Measurements from ENCODE around the gene PNRC1. TPM values are rescaled to one million over a fixed set of nuclear protein-coding genes. Genes with fewer than 3 reads are reported as not detected.
A peak's percentile ranks its signal among the peaks of the same experiment; 100 is the strongest.
"Not testable (repeated sequence)": the region's sequence is repeated elsewhere in the genome, so short reads cannot be mapped to it uniquely, and the experiment has no call there.

PNRC1 gene
- total RNA-seq: 100 to 1,000 TPM in 3 of 4 donors, 10 to 100 TPM in 1; 97.3 to 176 (median 102) TPM

- H3K36me3 ChIP-seq: peaks cover 0 to 19% (median under 1%) of the 10 kb centered on the region in 3 donors
- H3K9me3 ChIP-seq: no peaks in the 10 kb centered on the region
- peaks cover 0 to 8% (median 0%) of the 10 kb centered on the region in 4 donors for H3K4me1 ChIP-seq
- TF ChIP-seq POLR2A (IDR thresholded peaks at IDR 0.05): peak; percentile 99 to 100
- TF ChIP-seq, protein P1, sequence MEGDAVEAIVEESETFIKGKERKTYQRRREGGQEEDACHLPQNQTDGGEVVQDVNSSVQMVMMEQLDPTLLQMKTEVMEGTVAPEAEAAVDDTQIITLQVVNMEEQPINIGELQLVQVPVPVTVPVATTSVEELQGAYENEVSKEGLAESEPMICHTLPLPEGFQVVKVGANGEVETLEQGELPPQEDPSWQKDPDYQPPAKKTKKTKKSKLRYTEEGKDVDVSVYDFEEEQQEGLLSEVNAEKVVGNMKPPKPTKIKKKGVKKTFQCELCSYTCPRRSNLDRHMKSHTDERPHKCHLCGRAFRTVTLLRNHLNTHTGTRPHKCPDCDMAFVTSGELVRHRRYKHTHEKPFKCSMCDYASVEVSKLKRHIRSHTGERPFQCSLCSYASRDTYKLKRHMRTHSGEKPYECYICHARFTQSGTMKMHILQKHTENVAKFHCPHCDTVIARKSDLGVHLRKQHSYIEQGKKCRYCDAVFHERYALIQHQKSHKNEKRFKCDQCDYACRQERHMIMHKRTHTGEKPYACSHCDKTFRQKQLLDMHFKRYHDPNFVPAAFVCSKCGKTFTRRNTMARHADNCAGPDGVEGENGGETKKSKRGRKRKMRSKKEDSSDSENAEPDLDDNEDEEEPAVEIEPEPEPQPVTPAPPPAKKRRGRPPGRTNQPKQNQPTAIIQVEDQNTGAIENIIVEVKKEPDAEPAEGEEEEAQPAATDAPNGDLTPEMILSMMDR (IDR thresholded peaks at IDR 0.05): peak in 1 of 6 experiments; percentile 9
- H3K4me3 ChIP-seq: peak within 1 kb of the TSS; percentile 87 to 100 (median 96)
- peak; percentile 100 for DNase-seq
- H3K27me3 ChIP-seq: no peaks in the 10 kb centered on the region
- H3K27ac ChIP-seq: peak within 1 kb of the TSS; percentile 99 to 100 (median 100)
These were observed at the start of gene PNRC1 for GRCh38 chr6:89080281-89081128. TSS of gene PNRC1 (plus strand) at chr6:89080751. CDS start at chr6:89080895, 144 bp downstream.

DNA sequence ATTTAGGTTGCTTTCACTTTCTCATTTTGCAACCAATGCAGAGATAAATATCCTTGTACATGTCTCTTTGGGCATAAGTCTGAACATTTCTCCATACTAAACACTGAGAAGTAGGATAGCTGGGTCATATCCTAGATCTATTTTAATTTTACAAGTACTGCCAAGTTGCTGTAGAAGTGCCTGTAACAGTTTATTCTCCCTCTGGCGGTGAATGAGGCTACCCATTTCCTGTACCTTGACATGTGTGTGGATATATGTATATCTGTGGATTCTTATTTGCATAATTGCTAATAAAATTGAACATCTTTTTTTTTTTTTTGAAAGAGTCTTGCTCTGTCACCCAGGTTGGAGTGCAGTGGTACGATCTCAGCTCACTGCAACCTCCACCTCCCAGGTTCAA, 48.0 kb upstream of the PNRC1 start:
- Histone ChIP-seq H3K4me1 (peaks cover 0 to 29% (median 9%) of the 10 kb centered on the region in 4 donors), H3K27ac (no peak overlapping the region)

DNA sequence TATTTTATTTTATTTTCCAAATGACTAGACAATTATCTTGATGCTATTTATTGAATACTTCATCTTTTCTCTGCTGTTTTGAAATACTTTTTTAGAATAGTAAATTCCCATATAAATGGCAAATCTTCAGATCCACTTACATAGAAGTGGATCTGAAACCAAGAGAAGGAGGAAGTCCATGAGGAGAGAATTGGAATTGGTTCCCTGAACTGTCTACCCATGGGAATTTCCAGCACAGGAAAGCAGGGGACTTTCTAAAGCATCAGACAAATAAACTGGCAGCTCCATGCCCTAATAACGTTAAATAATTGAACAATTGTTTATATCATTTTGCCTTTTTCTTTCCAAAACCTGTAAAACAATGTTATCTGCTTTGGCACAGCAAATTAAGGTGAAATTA, 47.1 kb upstream of the PNRC1 start:
- no peak for DNase-seq
- H3K36me3 ChIP-seq: no peaks in the 10 kb centered on the region
- peaks cover 0 to 29% (median 9%) of the 10 kb centered on the region in 4 donors for H3K4me1 ChIP-seq
- H3K9me3 ChIP-seq: peaks cover 0 to 7% (median 0%) of the 10 kb centered on the region in 4 donors
- H3K27ac ChIP-seq: no peak overlapping the region
- TF ChIP-seq, protein P1 (IDR thresholded peaks at IDR 0.05): no peak
- no peak for TF ChIP-seq POLR2A (IDR thresholded peaks at IDR 0.05)
- no peak overlapping the region for H3K4me3 ChIP-seq
- H3K27me3 ChIP-seq: no peaks in the 10 kb centered on the region

More for the DNA sequence above, 48.0 kb upstream of the PNRC1 start:
- Histone ChIP-seq H3K27me3 (no peaks in the 10 kb centered on the region), H3K36me3 (no peaks in the 10 kb centered on the region), H3K4me3 (no peak overlapping the region), H3K9me3 (peaks cover 0 to 6% (median 0%) of the 10 kb centered on the region in 4 donors)
- no peak for DNase-seq
- TF ChIP-seq, protein P1 (IDR thresholded peaks at IDR 0.05): peak in 1 of 6 experiments; percentile 15
- no peak for TF ChIP-seq POLR2A (IDR thresholded peaks at IDR 0.05)

- H3K4me3 ChIP-seq, H3K36me3 ChIP-seq, DNase-seq, H3K9me3 ChIP-seq, H3K27me3 ChIP-seq: not testable (repeated sequence)
- Histone ChIP-seq H3K27ac (peak overlapping the region in 3 of 4 donors; percentile 26 to 97 (median 79)), H3K4me1 (peaks cover 0 to 29% (median 9%) of the 10 kb centered on the region in 4 donors)
These were observed 46.4 kb upstream of the PNRC1 start for GRCh38 chr6:89034116-89034515.

DNA sequence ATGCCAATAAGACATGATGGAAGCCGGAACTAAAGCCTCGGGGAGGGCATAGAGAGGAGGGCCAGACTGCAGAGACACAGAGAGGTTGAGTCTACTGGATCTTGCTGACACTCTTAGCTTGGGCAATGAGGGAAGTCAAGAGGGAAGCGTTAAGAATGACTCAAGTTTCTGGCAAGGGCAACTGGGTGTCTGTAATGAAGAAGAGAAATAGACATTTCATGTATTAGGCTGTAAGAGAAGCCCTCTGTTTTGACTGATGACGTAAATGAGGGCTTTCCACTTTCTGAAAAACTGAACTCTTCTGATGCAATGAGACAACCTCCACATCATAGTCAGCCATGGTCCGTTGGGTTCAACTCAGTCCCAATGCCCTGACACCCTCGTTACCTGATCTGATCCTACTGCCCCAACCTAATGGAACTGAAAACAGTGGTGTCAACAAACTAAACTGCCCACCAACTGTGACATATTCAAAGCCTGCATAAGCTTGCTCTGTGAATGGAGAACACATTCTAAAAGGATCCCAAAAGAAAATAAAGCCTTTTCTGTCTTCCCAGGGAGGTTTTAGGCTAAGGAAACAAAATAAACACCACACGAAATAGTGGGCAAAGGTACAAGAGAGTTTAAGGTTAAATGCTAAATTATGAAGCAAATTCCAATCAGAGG, 45.8 kb upstream of the PNRC1 start:
- no peaks in the 10 kb centered on the region for H3K27me3 ChIP-seq
- H3K27ac ChIP-seq: peak overlapping the region; percentile 55 to 97 (median 80)
- no peak for TF ChIP-seq POLR2A (IDR thresholded peaks at IDR 0.05)
- TF ChIP-seq, protein P1 (IDR thresholded peaks at IDR 0.05): no peak
- H3K9me3 ChIP-seq: peaks cover 0 to 7% (median 0%) of the 10 kb centered on the region in 4 donors
- H3K4me1 ChIP-seq: peaks cover 0 to 29% (median 9%) of the 10 kb centered on the region in 4 donors
- H3K36me3 ChIP-seq: no peaks in the 10 kb centered on the region
- DNase-seq: no peak
- H3K4me3 ChIP-seq: peak overlapping the region in 1 of 4 donors; percentile 37
